Esophagus muscularis mucosa (tissue), 3 donors: ENCODE data around the gene JPH3.

Experiments
- CTCF ChIP-seq, 3 experiments: fragments of 200-600 bp in 2 of 3; fragments of 450-650 bp in 1 of 3; sonication (generic) in 2 of 3; IDR thresholded peaks; one replicate each; pipeline ENCODE4 v1.5.1; 2017 to 2019; ENCODE audit warnings: antibody characterized with exemption in 3 of 3, mild to moderate bottlenecking in 2 of 3, moderate library complexity in 1 of 3
- POLR2A ChIP-seq: fragments of 450-650 bp; IDR thresholded peaks from one replicate; pipeline ENCODE4 v1.6.1; 2017; ENCODE audit warnings: antibody characterized with exemption, moderate library complexity, mild to moderate bottlenecking, low read depth
- POLR2AphosphoS5 ChIP-seq, 2 donors: sonication (generic); formaldehyde crosslinking; IDR thresholded peaks; one replicate each; pipeline ENCODE4 v1.6.1; 2017; ENCODE audit warnings: antibody characterized with exemption in 2 of 2

DNA sequence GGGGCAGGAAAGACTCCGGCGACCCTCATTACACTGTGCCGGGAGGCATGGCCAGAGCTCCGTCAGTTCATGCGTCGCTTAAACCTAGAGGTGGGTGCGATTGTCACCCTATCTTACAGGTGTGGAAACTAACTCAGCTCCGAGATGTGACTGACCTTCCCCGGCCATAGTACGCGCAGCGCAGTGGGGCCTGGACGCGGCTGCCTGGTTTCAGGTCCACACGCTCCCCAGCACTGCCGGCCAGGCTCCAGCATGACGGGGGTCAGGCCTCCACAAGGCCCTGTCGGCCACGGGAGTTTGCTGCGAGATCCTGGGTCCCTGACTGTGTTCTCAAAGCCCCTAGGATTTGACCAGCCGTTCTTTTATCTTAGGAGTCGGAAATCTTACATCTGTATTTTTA lies 34.4 kb downstream of the JPH3 start:
- no peak for TF ChIP-seq CTCF (IDR thresholded peaks at IDR 0.05)
- TF ChIP-seq POLR2A, result no peak
- TF ChIP-seq POLR2AphosphoS5 (IDR thresholded peaks at IDR 0.05), result no peak
